LoVo (cell line): ENCODE results near the gene RBM26.
"Not testable (repeated sequence)": the region's sequence is repeated elsewhere in the genome, so short reads cannot be mapped to it uniquely, and the experiment has no call there.

Experiments used
- DNase-seq: peaks from one replicate; pipeline ENCODE4 v3.0.0-alpha.2; 2016; ENCODE audit warnings: low spot score

RBM26 gene

DNA sequence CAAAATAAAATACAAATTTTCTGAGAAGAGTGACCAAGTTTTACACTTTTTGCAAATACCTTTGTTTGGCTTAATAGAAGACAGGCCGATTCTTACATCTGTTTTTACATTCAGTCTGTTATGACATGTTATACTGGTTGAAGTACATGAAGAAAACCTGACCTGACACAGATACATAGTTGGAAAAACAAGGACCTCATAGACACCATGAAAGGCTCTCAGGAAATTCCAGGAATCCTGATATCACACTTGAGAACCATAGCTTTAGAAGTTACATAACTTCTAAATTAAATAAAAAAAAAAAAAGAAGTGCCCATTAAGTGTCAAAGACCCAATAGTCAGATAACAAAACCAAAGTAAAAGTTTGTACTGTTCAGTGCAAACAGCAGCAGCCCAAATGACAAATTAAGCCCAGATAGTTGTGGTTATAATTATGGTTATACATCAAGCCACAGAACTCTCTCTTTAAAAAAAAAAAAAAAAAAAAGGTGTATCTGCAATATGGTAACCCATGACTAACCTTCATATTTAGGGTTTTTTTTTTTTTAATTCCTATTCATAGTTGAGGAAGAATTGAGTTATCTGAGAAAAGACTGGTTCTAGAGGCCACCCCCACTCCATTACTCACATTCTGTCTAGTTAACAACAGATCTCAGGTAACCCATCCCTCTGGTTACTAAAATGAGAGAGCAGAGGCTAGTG is 19.8 kb downstream of the RBM26 start:
- DNase-seq = no peak

DNA sequence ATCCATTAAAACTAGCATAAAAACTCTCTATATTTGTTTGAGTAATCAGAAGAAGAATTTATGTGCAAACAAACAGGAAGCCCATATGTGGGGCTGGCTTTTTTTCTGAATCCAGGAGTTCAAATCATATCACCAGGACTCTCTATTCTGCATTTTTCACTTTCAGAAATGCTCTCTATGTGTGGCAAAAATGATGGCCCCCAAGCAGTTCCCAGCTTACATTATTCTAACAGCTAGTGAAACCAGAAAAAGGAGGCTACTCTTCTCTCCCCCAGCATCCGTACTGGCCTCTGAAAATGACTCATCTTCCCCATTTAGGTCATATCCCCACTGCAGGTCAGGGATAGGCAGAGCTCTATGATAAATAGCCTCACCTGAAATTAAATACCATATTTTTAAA is 20.4 kb downstream of the RBM26 start:
- no peak for DNase-seq

DNA sequence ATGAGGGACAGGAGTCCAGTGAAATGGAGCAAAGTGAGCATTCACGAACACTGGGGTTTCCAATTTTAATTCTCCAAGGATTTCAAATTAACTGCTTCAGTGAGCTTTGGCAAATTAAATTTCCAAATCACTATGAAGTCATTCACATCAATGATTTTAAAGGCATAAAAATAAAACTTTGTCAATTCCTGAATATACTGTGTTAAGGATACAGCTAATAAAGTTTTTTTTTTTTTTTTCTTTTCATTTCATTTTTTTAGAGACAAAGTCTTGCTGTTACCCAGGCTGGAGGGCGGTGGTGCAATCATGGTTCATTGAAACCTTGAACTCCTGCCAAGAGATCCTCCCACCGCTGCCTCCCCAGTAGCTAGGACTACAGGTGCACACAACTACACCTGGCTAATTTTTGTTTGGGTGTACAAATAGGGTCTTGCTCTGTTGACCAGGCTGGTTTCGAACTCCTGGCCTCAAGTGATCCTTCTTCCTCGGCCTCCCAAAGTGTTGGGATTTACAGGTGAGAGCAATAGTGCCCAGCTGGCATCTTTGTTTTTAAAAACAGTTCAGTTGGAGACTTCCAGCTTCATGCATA is 21.9 kb downstream of the RBM26 start:
- DNase-seq = no peak

DNA sequence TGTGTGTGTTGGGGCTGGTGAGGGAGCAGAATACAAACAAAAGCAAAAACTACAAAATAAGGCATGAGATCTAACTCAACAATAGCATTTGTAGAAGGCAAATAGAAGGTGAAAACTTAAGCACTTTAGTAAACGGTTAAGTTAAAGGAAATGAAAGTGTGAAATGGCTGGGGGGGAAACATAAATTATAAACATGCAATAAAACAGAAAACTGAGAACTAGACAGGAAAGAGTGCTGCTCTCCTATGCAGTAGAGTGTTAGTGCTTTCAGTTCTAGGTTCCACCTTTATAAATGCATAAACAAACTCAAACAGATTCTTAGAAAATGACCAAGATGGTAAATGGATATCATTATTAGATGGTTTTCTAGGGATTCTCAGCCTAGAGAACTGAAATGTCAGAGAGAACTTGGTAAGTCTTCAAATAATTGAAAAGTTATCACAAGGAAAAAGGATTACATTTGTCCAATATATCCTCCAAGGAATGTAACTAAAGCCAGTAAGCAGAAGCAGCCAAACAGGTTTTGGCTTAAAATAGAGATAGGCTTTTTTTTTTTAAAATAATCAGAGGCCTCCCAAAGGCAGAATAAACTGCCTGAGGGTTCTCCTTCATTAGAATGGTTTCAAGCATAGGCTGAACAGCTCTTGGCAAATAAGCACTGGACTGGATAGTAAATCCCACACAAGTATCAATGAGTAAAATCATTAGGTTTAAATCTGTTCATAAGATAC is 23.3 kb downstream of the RBM26 start:
- peak; percentile 38 for DNase-seq

DNA sequence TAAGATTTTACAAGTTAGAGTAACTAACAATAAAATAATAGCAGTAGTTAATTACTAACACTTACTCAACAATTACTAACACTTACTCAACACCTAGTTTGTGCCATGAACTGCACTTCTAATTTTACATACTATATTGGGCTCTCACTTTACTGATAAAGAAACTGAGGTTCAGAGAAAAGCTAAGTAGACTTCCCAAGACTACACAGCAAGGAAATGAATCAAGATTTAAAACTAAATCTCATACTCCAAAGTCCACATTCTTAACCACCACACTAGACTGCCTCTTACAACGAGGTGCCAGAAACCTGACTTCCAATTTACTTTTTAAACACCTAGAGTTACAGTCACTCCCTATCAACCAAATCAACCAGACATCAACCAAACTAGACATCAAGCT is 25.1 kb downstream of the RBM26 start:
- DNase-seq = peak; percentile 20

DNA sequence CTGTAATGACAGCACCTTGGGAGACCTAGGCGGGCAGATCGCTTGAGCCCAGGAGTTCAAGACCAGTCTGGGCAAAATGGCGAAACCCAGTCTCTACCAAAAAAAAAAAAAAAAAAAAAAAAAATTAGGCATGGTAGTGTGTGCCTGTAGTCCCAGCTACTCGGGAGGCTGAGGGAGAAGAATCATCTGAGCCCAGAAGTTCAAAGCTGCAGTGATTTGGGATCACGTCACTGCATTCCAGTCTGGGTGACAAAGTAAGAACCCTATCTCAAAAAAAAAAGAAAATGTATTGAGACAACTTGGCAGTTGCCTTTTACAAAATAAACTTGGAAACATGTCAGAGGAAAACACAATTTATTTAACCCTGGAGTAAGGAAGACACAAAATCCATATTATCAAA is 26.8 kb downstream of the RBM26 start:
- DNase-seq = no peak

DNA sequence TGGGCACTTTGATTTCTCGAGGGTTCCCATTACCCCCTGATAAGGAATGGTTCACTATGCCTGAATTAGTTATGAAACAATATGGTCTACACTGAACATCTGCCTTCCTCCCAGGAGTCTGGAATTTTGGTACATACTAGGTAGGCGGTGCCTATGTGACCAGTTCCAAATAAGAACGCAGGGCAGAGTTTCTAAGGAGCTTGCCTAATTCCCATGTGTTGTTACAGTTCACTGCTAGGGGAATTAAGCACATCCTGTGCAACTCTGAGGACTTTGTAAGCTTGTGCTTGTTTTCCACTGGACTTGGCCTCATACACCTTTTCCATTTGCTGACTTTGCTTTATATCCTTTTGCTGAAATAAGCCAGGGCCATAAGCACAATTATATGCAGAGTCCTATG is 29.2 kb downstream of the RBM26 start:
- DNase-seq = no peak

DNA sequence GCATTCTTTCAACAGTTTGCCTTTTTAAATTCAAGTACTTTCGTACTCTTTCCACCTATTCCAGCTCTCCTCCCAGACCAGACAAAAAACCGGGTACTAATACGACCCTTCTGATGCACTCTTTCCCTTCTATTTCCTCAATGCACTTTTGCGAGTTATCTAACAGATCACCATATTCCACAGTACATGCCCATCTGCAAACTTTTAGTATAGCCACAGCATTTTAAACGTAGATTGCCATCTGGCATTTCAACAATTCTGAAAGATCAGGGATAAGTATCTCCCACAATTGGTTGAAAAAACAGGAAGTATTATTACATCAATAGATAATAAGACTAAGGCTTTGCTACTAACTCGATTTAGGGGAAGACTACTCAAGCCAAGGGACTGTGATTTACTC is 31.5 kb downstream of the RBM26 start:
- DNase-seq = no peak

DNA sequence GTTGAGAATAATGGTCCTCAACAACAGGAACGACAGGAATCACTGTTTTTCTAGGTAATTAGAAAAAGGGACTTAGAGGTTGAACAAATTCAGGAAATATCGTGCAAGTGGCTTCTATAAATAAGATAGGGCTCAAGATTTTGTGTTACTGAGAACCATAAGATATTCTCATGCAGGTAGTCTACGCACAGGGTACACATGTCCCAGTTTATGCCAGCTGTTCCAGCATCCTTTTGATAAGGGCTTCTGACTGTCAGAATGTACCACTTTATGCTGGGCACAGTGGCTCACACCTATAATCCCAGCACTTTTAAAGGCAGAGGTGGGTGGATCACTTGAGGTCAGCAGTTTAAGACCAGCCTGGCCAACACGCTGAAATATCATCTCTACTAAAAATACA is 32.1 kb downstream of the RBM26 start:
- DNase-seq = no peak

DNA sequence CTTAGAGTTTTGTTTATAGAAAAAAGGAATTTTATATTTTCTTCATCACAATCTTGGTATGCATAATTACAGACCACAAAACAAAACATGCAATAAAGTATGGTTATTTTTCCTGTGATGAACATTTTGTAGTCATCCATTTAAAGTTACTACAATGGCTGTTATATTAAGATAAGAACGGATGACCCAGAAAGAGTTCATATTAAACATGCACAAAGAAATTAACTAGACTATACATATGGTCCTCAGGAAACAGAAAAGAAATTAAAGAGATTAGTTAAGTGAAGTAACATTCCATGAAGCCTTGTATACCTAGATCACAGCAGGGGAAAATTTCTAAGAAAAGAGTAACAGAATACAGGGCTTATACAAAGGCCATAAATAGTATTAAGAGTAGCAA is 36.8 kb downstream of the RBM26 start:
- DNase-seq = no peak

DNA sequence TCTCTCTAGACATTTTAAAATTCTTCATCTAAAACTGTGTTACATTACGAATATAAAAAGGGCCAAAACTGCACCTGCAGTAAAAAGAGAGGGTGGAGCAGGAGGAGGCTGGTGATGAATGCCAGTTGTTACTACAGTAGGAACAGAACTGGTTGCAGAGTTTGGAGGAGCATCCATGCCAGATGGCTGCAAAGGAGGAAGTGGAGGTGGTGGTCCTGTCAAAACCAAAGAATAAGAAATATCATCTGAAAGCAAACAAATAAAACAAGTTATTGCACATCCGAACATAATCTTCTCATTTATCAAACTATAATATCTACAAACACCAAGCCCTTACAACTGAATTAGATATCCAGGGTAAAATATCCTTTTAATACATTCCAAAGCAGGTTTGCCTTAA is 40.1 kb downstream of the RBM26 start:
- DNase-seq = no peak

DNA sequence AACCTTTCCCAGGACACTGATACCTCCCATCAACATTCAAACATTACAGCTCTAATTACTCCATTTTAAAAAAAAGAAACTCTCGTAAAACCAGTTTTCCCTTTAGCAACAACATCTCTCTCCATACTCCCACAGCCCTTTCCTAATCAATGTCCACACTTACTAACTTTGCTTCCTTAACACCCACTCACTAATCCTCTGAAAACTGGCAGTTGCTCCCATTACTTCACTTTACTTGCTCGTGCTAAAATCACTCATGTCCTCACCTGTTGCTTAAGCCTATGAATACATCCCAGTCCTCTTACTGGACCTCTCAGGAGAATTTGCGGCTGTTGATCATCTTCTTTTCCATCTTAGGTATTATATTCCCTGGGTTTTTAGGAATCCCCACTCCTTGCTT is 44.8 kb downstream of the RBM26 start:
- no peak for DNase-seq

DNA sequence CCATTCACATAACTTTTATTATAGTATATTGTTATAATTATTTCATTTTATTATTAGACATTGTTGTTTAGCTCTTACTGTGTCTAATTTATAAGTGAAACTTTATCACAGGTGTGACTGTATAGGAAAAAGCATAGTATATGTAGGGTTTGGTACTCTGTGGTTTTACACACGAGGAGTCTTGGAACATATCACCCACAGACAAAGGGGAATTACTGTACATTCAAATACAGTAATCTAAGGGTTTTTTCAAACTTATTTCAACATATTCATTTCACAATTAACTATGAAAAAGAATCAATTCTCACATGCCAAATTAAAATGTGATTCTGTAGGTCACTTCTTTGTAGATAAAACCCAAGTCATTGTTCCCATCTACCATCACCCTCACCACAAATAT is 46.0 kb downstream of the RBM26 start:
- DNase-seq = no peak

DNA sequence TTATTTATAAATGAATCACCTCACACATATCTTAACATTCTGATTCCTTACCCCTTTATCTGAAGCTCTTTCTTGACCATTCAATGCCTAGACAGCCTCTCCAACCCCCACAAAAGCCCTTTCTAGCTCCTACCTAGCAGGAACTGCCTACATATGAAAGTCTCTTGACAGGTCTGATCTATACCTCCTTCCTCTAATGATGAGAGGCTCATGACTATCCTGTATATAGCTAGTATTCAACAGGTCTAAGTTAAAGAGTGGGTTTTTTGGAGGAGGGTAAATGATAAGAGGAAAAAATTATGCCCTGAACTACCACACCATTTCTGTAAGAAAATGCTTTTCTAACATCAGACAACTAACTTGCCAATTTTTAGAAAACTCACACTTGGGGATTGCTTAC is 47.0 kb downstream of the RBM26 start:
- DNase-seq = no peak

DNA sequence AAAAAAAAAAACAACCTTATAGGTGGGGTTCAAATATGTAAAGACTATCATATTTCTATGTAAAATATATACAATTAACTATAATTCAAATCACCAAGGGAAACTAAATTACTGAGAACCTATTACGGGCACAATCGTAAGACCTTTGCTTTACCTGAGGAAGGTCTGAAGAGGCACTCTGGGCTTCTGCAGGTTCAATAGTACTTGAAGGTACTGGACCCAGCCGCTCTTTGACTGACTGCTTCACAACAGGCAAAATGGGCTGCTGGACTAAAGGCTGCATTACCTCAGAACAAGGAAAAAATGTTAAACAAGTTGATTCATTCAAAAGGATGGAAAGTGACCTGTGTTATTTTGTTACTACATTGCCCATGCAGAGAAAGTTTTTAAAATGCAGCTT is 51.8 kb downstream of the RBM26 start:
- DNase-seq = no peak

DNA sequence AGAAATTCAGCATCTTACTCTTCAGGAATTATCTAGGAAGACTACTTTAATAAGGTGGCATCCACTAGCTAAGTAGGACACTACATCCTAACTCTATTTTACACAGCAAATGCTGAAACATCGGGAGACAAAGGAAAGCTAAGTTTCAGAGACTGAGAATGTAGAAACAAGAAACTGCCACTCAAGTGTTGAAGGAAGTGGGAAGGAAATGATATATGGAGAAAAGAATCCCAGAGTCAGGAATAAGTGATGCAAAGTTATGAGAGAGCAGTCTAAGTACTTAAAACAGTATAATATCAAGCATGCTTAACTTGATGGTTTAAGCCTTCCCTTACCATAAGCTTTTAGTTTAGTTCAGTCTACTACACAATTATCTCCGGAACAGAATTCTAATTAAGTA is 52.4 kb downstream of the RBM26 start:
- no peak for DNase-seq

DNA sequence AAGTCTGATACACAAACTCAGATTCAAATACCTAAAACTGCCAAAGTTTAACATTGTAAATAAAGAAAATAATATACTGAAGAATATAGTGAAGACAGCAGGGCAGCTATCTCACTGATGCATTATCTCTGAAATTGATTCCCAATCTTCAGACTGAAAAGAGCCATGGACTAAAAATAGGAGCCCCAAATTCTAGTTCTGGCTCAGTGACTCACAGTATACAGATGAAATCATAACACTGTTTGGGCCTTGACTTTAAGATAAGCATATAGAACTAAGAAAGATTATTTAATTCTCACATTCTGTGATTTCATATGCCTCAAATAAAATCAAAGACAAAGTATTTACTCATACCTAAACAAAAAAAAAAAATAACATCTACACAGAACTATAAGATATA is 53.9 kb downstream of the RBM26 start:
- DNase-seq = no peak

DNA sequence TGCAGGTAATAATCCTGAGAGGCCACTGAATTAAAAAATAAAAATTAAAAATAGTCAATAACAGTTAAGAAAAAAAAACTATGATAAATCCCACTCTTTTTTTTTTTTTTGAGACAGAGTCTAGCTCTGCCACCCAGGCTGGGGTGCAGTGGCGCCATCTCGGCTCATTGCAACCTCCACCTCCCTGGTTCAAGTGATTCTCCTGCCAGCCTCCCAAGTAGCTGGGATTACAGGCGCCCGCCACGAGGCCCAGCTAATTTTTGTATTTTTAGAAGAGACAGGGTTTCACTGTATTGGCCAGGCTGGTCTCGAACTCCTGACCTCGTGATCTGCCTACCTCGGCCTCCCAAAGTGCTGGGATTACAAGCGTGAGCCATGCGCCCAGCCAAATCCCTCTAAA is 56.4 kb downstream of the RBM26 start:
- DNase-seq = not testable (repeated sequence)

DNA sequence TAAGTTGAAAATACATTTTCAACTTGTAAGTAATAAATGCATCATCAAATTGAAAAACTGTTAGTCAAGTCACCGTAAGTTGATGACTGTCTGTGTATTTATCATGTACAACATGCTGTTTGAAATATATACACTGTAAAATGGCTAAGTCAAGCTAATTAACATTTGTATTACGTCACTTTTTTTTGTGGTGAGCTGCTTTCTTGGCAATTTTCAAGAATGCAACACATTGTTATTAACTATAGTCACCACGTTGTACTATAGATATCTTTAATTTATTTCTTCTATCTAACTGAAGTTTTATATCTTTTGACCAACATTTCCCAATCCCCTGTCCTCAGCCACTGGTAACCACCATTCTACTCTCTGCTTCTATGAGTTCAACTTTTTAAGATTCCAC is 57.0 kb downstream of the RBM26 start:
- no peak for DNase-seq

DNA sequence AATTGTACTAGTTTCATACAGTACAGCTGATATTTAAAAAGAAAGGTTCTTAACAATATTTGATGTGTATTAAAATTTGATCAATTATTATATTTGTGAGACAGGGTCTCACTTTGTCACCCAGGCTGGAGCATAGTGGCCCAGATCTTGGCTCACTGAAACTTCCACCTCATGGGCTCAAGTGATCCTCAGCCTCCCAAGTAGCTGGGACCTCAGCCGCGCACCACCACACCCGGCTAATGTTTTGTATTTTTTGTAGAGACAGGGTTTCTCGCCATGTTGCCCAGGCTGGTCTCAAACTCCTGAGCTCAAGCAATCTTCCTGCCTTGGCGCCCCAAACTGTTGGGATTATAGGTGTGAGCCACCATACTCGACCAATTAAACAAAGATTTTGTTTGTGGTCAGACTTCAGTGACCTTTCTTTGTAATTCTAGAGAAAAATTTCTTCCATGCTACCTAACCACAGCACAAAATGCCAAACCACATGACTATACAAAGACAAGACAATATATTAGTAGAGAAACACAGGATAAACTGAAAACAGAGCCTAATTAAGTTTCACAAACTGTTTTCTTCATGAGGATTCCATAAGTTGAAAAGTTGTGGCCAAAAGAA is 59.6 kb downstream of the RBM26 start:
- DNase-seq = no peak

DNA sequence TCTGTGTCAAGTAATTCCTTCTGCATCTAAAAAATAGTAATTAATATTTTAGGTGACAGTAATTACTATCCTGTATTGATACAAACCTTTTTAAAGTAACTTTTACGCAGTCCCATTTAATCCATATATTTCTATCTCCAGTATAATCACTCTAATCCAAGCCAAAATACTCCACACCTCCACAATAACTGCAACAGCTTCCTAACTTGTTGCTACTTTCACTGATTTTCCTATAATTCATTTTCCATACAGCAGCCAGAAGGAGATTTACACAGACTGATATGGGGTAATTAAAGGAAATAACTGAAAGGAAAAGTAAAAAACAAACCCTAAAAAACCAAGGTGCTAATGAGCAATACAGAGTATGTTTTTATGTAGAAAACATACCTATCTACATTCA is 64.9 kb downstream of the RBM26 start:
- no peak for DNase-seq

DNA sequence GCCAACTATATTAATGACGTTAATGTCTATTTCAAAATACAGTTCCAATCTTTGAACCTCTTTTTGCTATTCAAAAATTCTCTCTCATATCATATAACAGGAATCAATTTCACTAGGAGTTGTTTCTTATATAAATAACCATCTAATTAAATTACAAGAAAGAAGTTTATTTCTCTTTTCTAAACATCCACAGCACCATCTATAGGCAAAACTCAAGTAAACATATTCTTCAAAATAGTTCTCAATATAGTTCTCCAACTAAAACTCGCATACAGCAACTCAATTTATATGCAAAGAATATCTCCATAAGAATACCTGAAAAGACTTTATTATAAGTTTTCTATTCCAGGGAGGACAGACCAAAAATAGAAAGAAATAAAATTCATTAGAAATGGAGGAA is 65.6 kb downstream of the RBM26 start:
- no peak for DNase-seq

DNA sequence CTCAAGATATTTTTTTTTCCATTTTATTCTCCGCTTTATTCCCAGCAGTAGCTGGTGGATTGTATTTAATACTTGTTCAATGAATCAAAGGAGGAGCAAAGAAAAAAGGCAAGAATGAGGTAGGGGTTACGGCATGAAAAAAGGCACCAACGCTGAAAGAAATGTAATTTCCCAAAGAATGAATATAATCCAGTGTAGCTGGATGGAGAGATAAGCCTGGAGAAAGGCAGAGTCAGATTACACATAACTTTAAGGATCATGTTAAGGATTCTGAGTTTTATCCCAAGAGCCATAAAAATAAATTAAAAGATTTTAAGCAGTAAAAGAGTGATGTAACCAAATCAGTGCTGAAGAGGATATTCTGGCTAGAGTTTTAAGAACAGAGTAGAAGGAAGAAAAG is 67.7 kb downstream of the RBM26 start:
- no peak for DNase-seq
